Skeletal muscle satellite cell (primary cell): ENCODE data around the gene MYH10.
A peak's percentile ranks its signal among the peaks of the same experiment; 100 is the strongest.

Experiments
- H3K27me3 ChIP-seq: 2 replicates; pipeline ENCODE4 v1.7.0; 2013; ENCODE audit warnings: low read length; ENCODE audit not compliant: control insufficient read depth, insufficient read depth
- H3K36me3 ChIP-seq: 2 replicates; pipeline ENCODE4 v1.7.0; 2013; ENCODE audit warnings: mild to moderate bottlenecking, control low read depth, low read length; ENCODE audit not compliant: insufficient read depth
- H3K4me1 ChIP-seq: 2 replicates; pipeline ENCODE4 v1.7.0; 2013; ENCODE audit warnings: low read length; ENCODE audit not compliant: control insufficient read depth, insufficient read depth
- H3K4me2 ChIP-seq: 2 replicates; pipeline ENCODE4 v1.7.0; 2013; ENCODE audit warnings: mild to moderate bottlenecking, low read length
- H3K4me3 ChIP-seq: 2 replicates; pipeline ENCODE4 v1.7.0; 2013; ENCODE audit warnings: low read length
- H3K9ac ChIP-seq: 2 replicates; pipeline ENCODE4 v1.7.0; 2013; ENCODE audit warnings: mild to moderate bottlenecking, low read depth, low read length, moderate library complexity
- H3K9me3 ChIP-seq: replicated peaks from 2 replicates; pipeline ENCODE4 v1.7.0; 2013; ENCODE audit warnings: mild to moderate bottlenecking, control low read depth, low read length

MYH10 gene

GRCh38 chr17:8647202-8647601 is 16.7 kb upstream of the MYH10 start:
- Histone ChIP-seq H3K4me1 (no peaks in the 10 kb centered on the region), H3K36me3 (no peaks in the 10 kb centered on the region), H3K27me3 (peaks cover 28% of the 10 kb centered on the region), H3K4me2 (no peak overlapping the region), H3K4me3 (no peak overlapping the region), H3K9ac (no peak overlapping the region), H3K9me3 (no peaks in the 10 kb centered on the region)

- no peaks in the 10 kb centered on the region for H3K4me1 ChIP-seq
- H3K27me3 ChIP-seq = peaks cover 20% of the 10 kb centered on the region
- no peak overlapping the region for H3K9ac ChIP-seq
- H3K9me3 ChIP-seq = no peaks in the 10 kb centered on the region
- H3K4me2 ChIP-seq = no peak overlapping the region
- no peak overlapping the region for H3K4me3 ChIP-seq
- H3K36me3 ChIP-seq = no peaks in the 10 kb centered on the region
Measured at GRCh38 chr17:8644507-8644902, 14.0 kb upstream of the MYH10 start.

GRCh38 chr17:8643855-8644506 is 13.5 kb upstream of the MYH10 start:
- H3K4me1 ChIP-seq = no peaks in the 10 kb centered on the region
- no peak overlapping the region for H3K4me2 ChIP-seq
- no peak overlapping the region for H3K9ac ChIP-seq
- no peaks in the 10 kb centered on the region for H3K9me3 ChIP-seq
- no peak overlapping the region for H3K4me3 ChIP-seq
- H3K27me3 ChIP-seq = peaks cover 16% of the 10 kb centered on the region
- H3K36me3 ChIP-seq = no peaks in the 10 kb centered on the region

GRCh38 chr17:8639709-8640108 is 9.2 kb upstream of the MYH10 start:
- Histone ChIP-seq H3K4me1 (no peaks in the 10 kb centered on the region), H3K27me3 (peaks cover 25% of the 10 kb centered on the region), H3K9me3 (no peaks in the 10 kb centered on the region), H3K36me3 (no peaks in the 10 kb centered on the region), H3K4me2 (no peak overlapping the region), H3K9ac (no peak overlapping the region), H3K4me3 (no peak overlapping the region)

- peaks cover 3% of the 10 kb centered on the region for H3K4me1 ChIP-seq
- H3K4me3 ChIP-seq = no peak overlapping the region
- H3K36me3 ChIP-seq = no peaks in the 10 kb centered on the region
- H3K9me3 ChIP-seq = no peaks in the 10 kb centered on the region
- peaks cover 12% of the 10 kb centered on the region for H3K27me3 ChIP-seq
- no peak overlapping the region for H3K4me2 ChIP-seq
- H3K9ac ChIP-seq = no peak overlapping the region
Measured at GRCh38 chr17:8632061-8632460, 1.5 kb upstream of the MYH10 start.

GRCh38 chr17:8631554-8631877 is 991 bp upstream of the MYH10 start:
- H3K36me3 ChIP-seq = no peaks in the 10 kb centered on the region
- H3K4me1 ChIP-seq = peaks cover 3% of the 10 kb centered on the region
- H3K9me3 ChIP-seq = no peaks in the 10 kb centered on the region
- peak overlapping the region; percentile 77 for H3K9ac ChIP-seq
- H3K4me2 ChIP-seq = peak overlapping the region; percentile 99
- H3K27me3 ChIP-seq = peaks cover 10% of the 10 kb centered on the region
- H3K4me3 ChIP-seq = peak overlapping the region; percentile 90

- peaks cover 3% of the 10 kb centered on the region for H3K4me1 ChIP-seq
- H3K27me3 ChIP-seq = peaks cover 8% of the 10 kb centered on the region
- H3K36me3 ChIP-seq = no peaks in the 10 kb centered on the region
- peak overlapping the region; percentile 99 for H3K4me2 ChIP-seq
- peak overlapping the region; percentile 83 for H3K9ac ChIP-seq
- peak overlapping the region; percentile 90 for H3K4me3 ChIP-seq
- H3K9me3 ChIP-seq = no peaks in the 10 kb centered on the region
Measured at GRCh38 chr17:8630802-8631553, 453 bp upstream of the MYH10 start.

- Histone ChIP-seq H3K4me2 (peak overlapping the region; percentile 99), H3K9me3 (no peaks in the 10 kb centered on the region), H3K36me3 (no peaks in the 10 kb centered on the region), H3K9ac (peak overlapping the region; percentile 83), H3K4me1 (peaks cover 3% of the 10 kb centered on the region), H3K4me3 (peak overlapping the region; percentile 90), H3K27me3 (peaks cover 8% of the 10 kb centered on the region)
Measured at GRCh38 chr17:8629371-8630226, 926 bp downstream of the MYH10 start.

GRCh38 chr17:8628609-8629169 is 1.8 kb downstream of the MYH10 start:
- Histone ChIP-seq H3K4me3 (peak overlapping the region; percentile 90), H3K4me2 (peak overlapping the region; percentile 99)

GRCh38 chr17:8628172-8628571 is 2.4 kb downstream of the MYH10 start:
- Histone ChIP-seq H3K4me2 (peak overlapping the region; percentile 99), H3K36me3 (no peaks in the 10 kb centered on the region), H3K4me3 (no peak overlapping the region), H3K27me3 (peaks cover 4% of the 10 kb centered on the region), H3K4me1 (peaks cover 12% of the 10 kb centered on the region), H3K9me3 (no peaks in the 10 kb centered on the region), H3K9ac (no peak overlapping the region)

More at GRCh38 chr17:8628609-8629169, 1.8 kb downstream of the MYH10 start:
- H3K9ac ChIP-seq = peak overlapping the region; percentile 12
- no peaks in the 10 kb centered on the region for H3K9me3 ChIP-seq
- no peaks in the 10 kb centered on the region for H3K36me3 ChIP-seq
- H3K27me3 ChIP-seq = peaks cover 8% of the 10 kb centered on the region
- H3K4me1 ChIP-seq = peaks cover 11% of the 10 kb centered on the region

GRCh38 chr17:8623591-8623990 is 6.9 kb downstream of the MYH10 start:
- H3K4me3 ChIP-seq = no peak overlapping the region
- H3K9ac ChIP-seq = no peak overlapping the region
- peaks cover 16% of the 10 kb centered on the region for H3K4me1 ChIP-seq
- peaks cover 7% of the 10 kb centered on the region for H3K36me3 ChIP-seq
- H3K9me3 ChIP-seq = no peaks in the 10 kb centered on the region
- H3K4me2 ChIP-seq = peak overlapping the region; percentile 16
- no peaks in the 10 kb centered on the region for H3K27me3 ChIP-seq
